Astrocyte of the spinal cord (primary cell): ENCODE results near the gene STH.

Source experiments
- DNase-seq: peaks from one replicate; pipeline ENCODE4 v3.0.0; 2011; ENCODE audit warnings: low read depth, low spot score
- H3K4me3 ChIP-seq: 2 replicates; pipeline ENCODE4 v1.5.1; 2011; ENCODE audit warnings: low read depth, mild to moderate bottlenecking, low read length, moderate library complexity
- CTCF ChIP-seq: IDR thresholded peaks from 2 replicates; pipeline ENCODE4 v1.5.1; 2012; ENCODE audit warnings: low read depth, mild to moderate bottlenecking, low read length, inconsistent platforms
- in situ Hi-C: cut with HindIII; loops from 2 replicates; pipeline ENCODE4 v1.10.0; 2017; ENCODE audit warnings: low sequenced_read_pairs

STH gene

GRCh38 chr17:46028374-46028773, 29.3 kb downstream of the STH start:
- H3K4me3 ChIP-seq, result no peak overlapping the region
- in situ Hi-C loops, result no loop called here
- DNase-seq, result no peak
- TF ChIP-seq CTCF, result no peak

GRCh38 chr17:46028981-46029565, 30.0 kb downstream of the STH start:
- H3K4me3 ChIP-seq, result no peak overlapping the region
- in situ Hi-C loops, result no loop called here
- DNase-seq, result no peak
- TF ChIP-seq CTCF, result no peak

GRCh38 chr17:46029627-46030026, 30.6 kb downstream of the STH start:
- H3K4me3 ChIP-seq, result no peak overlapping the region
- no peak for DNase-seq
- in situ Hi-C loops, result no loop called here
- no peak for TF ChIP-seq CTCF

GRCh38 chr17:46030752-46031151, 31.7 kb downstream of the STH start:
- no peak for DNase-seq
- no peak overlapping the region for H3K4me3 ChIP-seq
- no peak for TF ChIP-seq CTCF
- in situ Hi-C loops, result no loop called here

- no peak overlapping the region for H3K4me3 ChIP-seq
- in situ Hi-C loops, result no loop called here
- DNase-seq, result no peak
- TF ChIP-seq CTCF, result no peak
Measured at GRCh38 chr17:46031440-46031839, 32.4 kb downstream of the STH start.

- no peak for DNase-seq
- TF ChIP-seq CTCF, result no peak
- in situ Hi-C loops, result no loop called here
- no peak overlapping the region for H3K4me3 ChIP-seq
Measured at GRCh38 chr17:46031920-46032319, 32.9 kb downstream of the STH start.

GRCh38 chr17:46032909-46033308, 33.9 kb downstream of the STH start:
- no peak overlapping the region for H3K4me3 ChIP-seq
- TF ChIP-seq CTCF, result no peak
- DNase-seq, result no peak
- in situ Hi-C loops, result no loop called here
